Measurements from ENCODE around the gene ZNF211. TPM values are rescaled to one million over a fixed set of nuclear protein-coding genes. Genes with fewer than 3 reads are reported as not detected.
A peak's percentile ranks its signal among the peaks of the same experiment; 100 is the strongest.

Gene ZNF211
- total RNA-seq, 2 experiments from 2014 or later, result 10.5 to 12.1 TPM

GRCh38 chr19:57682226-57682766, 49.3 kb downstream of the ZNF211 start:
- TF ChIP-seq CTCF (conservative IDR thresholded peaks at IDR 0.05; ENCODE audit: low read length) (no peak), EZH2phosphoT487 (IDR thresholded peaks at IDR 0.05; ENCODE audit: borderline replicate concordance, low read depth, low read length) (no peak)
- H3K9me3 ChIP-seq (ENCODE audit: low read length), result peaks cover 33% of the 10 kb centered on the region
- ChIA-PET CTCF (ENCODE audit: unreplicated experiment) (interaction anchor here (0.5 kb wide), 1 partner anchor 36 kb away, joined by 3 read pairs; no protein-coding TSS in a partner anchor), POLR2A (interaction anchor here (0.6 kb wide), 1 partner anchor 91 kb away, joined by 3 read pairs; no protein-coding TSS in a partner anchor)
- TSS peak; percentile 52 for BruUV-seq (replicated peaks)
- peak overlapping the region; percentile 95 for H3K4me3 ChIP-seq (ENCODE audit: low read depth, low read length, poor library complexity, severe bottlenecking)
- intact Hi-C loops (cut with micrococcal nuclease; ENCODE audit: unreplicated experiment), result no loop called here
- no peak for DNase-seq (ENCODE audit: low spot score)
- no peak overlapping the region for H3K27ac ChIP-seq (ENCODE audit: low read depth, low read length, poor library complexity, severe bottlenecking)
- no peaks in the 10 kb centered on the region for H3K9me2 ChIP-seq (ENCODE audit: insufficient read depth, low read length)
- peaks cover 4% of the 10 kb centered on the region; the same call in 1 of the 2 replicates for H4K20me1 ChIP-seq (ENCODE audit: insufficient read depth, low read length)
- H3K79me2 ChIP-seq (ENCODE audit: insufficient read depth, low read depth, low read length), result peaks cover 50% of the 10 kb centered on the region
- H3K4me2 ChIP-seq (ENCODE audit: low read length), result peak overlapping the region; percentile 97
- H3K36me3 ChIP-seq (ENCODE audit: insufficient read depth, low read length), result peaks cover 46% of the 10 kb centered on the region
- peaks cover 15% of the 10 kb centered on the region for H3K4me1 ChIP-seq (ENCODE audit: insufficient read depth, low read length, poor library complexity, severe bottlenecking)
- peak overlapping the region; percentile 63 for H2AFZ ChIP-seq (ENCODE audit: low read length)

GRCh38 chr19:57686727-57687126, 53.8 kb downstream of the ZNF211 start:
- Histone ChIP-seq H3K36me3 (ENCODE audit: insufficient read depth, low read length) (peaks cover 88% of the 10 kb centered on the region), H3K4me1 (ENCODE audit: insufficient read depth, low read length, poor library complexity, severe bottlenecking) (peaks cover 15% of the 10 kb centered on the region), H3K79me2 (ENCODE audit: insufficient read depth, low read depth, low read length) (peaks cover 72% of the 10 kb centered on the region), H4K20me1 (ENCODE audit: insufficient read depth, low read length) (peaks cover 4% of the 10 kb centered on the region; the same call in 1 of the 2 replicates), H3K4me2 (ENCODE audit: low read length) (no peak overlapping the region), H3K4me3 (ENCODE audit: low read depth, low read length, poor library complexity, severe bottlenecking) (no peak overlapping the region), H3K9me2 (ENCODE audit: insufficient read depth, low read length) (no peaks in the 10 kb centered on the region), H2AFZ (ENCODE audit: low read length) (no peak overlapping the region), H3K27ac (ENCODE audit: low read depth, low read length, poor library complexity, severe bottlenecking) (no peak overlapping the region), H3K9me3 (ENCODE audit: low read length) (peaks cover 60% of the 10 kb centered on the region)
- ChIA-PET CTCF (ENCODE audit: unreplicated experiment) (no interaction called here), POLR2A (no interaction called here)
- DNase-seq (ENCODE audit: low spot score), result no peak
- TF ChIP-seq CTCF (conservative IDR thresholded peaks at IDR 0.05; ENCODE audit: low read length) (no peak), EZH2phosphoT487 (IDR thresholded peaks at IDR 0.05; ENCODE audit: borderline replicate concordance, low read depth, low read length) (no peak)
- BruUV-seq (replicated peaks), result no TSS peak
- intact Hi-C loops (cut with micrococcal nuclease; ENCODE audit: unreplicated experiment), result no loop called here

- BruUV-seq (replicated peaks), result TSS peak; percentile 3
- H3K79me2 ChIP-seq (ENCODE audit: insufficient read depth, low read depth, low read length), result peaks cover 67% of the 10 kb centered on the region
- H2AFZ ChIP-seq (ENCODE audit: low read length), result no peak overlapping the region
- H4K20me1 ChIP-seq (ENCODE audit: insufficient read depth, low read length), result peaks cover 4% of the 10 kb centered on the region; the same call in 1 of the 2 replicates
- TF ChIP-seq EZH2phosphoT487 (IDR thresholded peaks at IDR 0.05; ENCODE audit: borderline replicate concordance, low read depth, low read length) (no peak), CTCF (conservative IDR thresholded peaks at IDR 0.05; ENCODE audit: low read length) (no peak)
- H3K4me1 ChIP-seq (ENCODE audit: insufficient read depth, low read length, poor library complexity, severe bottlenecking), result peaks cover 14% of the 10 kb centered on the region
- H3K27ac ChIP-seq (ENCODE audit: low read depth, low read length, poor library complexity, severe bottlenecking), result no peak overlapping the region
- CTCF ChIA-PET (ENCODE audit: unreplicated experiment), result no interaction called here
- no peak for DNase-seq (ENCODE audit: low spot score)
- no peak overlapping the region for H3K4me3 ChIP-seq (ENCODE audit: low read depth, low read length, poor library complexity, severe bottlenecking)
- intact Hi-C loops (cut with micrococcal nuclease; ENCODE audit: unreplicated experiment), result no loop called here
- no peaks in the 10 kb centered on the region for H3K9me2 ChIP-seq (ENCODE audit: insufficient read depth, low read length)
- H3K4me2 ChIP-seq (ENCODE audit: low read length), result no peak overlapping the region
- POLR2A ChIA-PET, result no interaction called here
- peaks cover 60% of the 10 kb centered on the region for H3K9me3 ChIP-seq (ENCODE audit: low read length)
- H3K36me3 ChIP-seq (ENCODE audit: insufficient read depth, low read length), result peaks cover 93% of the 10 kb centered on the region
These were observed 54.5 kb downstream of the ZNF211 start for GRCh38 chr19:57687363-57688010.

Measured in OCI-LY7 (cell line).